SW480 (cell line): Measurements from ENCODE around the gene GNG14.
"Not testable (repeated sequence)": the region's sequence is repeated elsewhere in the genome, so short reads cannot be mapped to it uniquely, and the experiment has no call there.

Experiments used
- DNase-seq: peaks from one replicate; pipeline ENCODE4 v3.0.0-alpha.2; 2016; ENCODE audit warnings: low spot score

Gene GNG14

DNA sequence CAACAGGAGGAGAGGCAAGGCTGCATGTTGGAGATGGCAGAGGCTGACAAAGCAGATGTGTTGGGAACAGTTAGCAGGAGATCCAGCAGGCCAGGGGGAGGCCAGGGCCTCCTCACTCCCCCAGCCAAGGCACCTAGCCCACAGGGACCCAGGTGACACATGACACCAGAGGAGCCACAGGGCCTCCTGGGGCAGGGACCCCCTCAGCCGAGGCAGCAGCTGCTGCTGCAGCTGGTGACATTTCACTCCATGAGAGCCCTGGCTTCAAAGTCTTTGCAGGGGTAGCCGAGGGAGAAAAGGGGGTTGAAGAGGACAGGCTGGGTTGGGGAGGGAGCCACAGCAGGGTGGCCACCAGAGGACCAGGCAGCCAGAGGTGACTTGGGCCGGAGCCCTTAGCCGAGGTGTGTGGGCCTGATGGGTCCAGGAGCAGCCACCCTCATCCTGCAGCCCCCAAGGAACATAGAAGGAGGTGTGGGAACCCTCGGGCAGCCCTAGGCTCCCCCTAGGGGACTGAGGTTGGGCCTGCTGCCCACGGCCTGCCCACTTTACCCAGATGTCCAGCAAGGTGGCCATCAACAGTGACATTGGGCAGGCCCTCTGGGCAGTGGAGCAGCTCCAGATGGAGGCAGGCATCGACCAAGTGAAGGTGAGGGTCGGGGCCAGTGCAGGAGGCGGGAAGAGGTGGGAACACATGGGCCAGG is at the start of gene GNG14:
Gene GNG14 (plus strand): TSS at position 503 of the 701 bp plus-strand sequence. CDS start 51 bp downstream, at position 554.
- no peak for DNase-seq

DNA sequence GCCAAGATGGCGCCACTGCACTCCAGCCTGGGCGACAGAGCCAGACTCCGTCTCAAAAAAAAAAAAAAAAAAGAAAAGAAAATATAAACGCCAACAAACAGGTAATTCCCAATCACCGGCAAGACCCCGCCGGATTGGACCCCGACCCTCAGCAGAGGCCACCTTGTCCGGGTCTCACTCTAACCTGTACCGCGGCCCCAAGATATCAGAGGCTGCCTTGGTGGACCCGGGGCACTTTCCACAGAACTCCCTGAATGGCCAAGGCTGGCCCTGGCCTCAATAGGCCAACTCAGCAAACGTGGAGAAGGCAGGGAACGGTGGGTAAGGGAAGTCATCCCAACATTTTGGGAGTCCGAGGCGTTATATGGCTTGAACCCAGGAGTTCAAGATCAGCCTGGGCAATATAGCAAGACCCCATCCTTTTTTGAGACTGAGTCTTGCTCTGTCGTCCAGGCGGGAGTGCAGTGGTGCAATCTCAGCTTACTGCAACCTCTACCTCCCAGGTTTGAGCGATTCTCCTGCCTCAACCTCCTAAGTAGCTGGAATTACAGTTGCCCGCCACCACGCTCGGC is 49.1 kb upstream of the GNG14 start:
- DNase-seq = no peak

DNA sequence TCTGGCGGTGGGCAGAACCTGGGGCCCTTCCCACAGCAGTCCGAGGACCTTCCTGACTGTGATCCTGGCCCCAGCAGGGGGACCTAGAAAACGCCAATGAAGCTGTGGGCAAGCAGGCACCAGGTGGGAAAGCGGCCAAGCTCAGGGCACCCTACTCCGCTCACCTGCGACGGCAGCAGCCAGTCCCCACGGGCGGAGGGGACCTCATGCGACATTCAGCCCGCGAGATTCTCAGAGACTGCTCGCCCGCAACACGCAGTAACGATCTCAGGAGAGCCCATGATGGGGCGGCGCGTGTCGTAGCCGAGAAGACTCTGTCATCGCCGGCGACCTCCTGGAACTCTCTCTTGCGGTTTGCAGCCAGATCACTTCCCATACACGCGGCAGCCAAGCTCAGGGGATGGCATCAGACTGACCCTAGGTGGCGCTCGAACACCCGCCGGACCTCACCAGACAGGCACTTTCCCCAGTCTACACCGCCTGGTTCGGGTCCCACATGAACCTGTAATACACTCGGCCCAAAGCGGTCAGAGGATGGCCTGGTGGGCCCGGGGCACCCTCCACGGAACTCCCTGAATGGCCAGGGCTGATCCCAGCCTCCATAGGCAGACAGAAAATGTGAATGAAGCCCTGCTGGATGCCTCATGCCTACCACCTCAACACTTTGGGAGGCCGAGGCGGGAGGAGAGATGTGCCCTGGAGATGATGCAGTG is 47.7 kb upstream of the GNG14 start:
- DNase-seq = peak; percentile 54

DNA sequence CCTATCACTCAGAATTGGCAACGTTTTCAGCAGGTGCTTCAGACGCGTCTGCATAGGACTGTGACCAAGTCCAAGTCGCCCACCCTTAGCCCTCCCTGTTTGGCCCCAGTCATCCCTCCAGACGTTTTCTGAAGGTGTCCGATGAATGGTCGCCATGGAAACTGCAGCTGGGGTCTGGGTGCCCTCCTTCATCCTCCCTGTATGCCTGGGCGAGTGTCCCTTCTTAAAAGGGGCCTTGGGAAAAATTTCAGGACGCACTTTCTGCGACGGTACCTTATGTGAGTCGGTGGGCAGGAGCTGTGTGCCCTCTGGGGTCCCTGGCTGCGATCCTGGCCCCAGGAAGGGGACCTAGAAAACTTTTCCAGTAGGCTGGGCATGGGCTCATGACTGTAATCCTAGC is 46.3 kb upstream of the GNG14 start:
- DNase-seq = no peak

DNA sequence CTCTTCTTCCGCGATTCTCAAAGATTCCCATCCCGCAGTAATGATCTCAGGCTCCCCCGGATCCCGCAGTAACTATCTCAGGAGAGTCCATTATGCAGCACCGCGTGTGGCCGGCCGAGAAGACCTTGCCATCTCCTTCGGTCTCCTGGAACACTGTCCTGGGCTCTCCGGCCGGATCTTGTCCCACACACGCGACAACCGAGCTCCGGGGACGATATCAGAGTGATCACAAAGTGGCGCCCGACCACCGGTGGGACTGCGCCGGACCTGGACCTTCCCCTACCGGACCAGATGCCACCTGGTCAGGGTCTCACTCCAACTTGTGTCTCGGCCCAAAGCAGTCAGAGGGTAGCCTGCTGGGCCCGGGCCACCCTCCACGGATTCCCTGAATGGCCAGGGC is 45.3 kb upstream of the GNG14 start:
- DNase-seq = no peak

DNA sequence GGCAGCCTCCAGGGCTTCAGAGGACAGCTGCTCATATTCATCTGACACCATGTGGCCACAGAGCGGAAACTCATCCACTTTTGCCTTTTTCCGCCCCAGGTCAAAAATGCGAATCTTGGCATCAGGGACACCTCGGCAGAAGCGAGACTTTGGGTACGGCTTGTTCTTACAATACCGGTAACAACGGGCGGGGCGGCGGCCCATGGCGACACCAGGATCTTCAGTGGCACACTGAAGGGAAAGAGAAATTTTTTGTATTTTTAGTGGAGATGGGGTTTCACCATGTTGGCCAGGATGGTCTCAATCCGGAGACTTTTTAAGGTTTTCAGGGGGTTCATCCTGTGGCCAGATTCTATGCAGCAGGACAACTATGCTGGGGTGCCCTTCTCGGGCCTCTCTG is 44.1 kb upstream of the GNG14 start:
- DNase-seq = not testable (repeated sequence)

DNA sequence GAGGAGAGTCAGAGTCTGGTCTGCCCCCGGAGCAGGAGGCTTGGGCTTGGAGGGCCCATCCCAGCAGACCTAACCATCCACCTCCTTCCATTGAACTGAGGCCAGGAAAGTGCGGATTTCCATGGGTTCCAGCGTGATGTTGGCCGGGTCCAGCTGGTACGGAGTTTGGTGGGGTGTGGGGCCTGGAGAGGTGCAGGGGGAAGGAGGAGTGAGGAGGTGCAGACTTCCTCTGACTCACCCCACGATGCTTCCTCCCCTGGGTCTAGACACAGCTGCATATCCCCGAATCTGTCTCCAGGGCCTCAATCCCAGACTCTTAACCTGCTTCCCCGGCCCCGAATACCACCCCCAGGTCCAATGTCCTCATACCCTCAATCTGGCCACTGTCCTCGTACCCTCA is 41.2 kb upstream of the GNG14 start:
- no peak for DNase-seq

DNA sequence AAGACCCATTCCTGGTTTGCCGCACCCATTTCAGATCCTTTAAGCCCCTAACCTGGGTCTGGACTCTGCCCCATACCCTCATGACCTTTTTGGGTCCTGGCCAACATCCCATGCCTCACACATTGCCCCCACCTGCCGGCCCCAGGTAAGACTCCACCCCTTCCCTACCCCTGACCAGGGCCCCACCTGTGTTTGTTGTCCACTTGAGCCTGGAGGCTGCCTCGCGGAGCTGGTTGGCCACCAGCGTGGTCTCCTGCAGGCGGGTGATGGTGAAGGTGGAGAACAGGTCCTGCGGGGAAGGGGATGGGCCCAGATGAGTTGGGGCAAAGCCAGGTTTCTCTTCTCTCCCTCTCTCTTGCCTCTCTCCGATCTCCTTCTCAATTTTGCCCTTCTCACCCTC is 40.8 kb upstream of the GNG14 start:
- no peak for DNase-seq

DNA sequence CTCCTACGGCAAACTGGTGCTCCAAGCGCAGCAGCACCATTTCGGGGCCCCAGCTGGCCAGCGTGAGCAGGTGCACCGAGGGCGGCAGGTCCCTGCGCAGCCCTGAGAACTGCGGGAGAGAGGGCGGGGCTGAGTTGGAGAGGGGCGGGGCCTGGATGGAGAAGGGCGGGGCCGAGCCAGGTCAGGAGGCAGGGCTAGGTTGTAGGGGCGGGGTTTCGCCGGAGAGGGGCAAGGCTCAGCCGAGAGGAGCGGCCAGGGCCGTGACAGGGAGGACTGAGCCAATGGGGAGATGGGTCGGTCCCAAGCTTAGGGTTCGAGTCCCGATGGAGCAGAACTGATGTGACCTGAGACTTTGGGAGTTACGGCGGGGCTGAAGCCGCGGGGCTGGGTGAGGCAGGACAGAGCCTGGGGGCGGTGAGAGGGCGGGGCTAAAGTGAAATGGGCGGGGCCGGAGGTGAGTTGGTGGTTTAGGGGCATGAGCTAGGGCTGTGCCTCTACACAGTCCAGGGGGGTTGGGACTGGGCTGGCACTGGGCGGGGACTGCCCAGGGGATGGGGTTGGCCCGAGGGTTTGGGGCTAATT is 40.2 kb upstream of the GNG14 start:
- DNase-seq = no peak

DNA sequence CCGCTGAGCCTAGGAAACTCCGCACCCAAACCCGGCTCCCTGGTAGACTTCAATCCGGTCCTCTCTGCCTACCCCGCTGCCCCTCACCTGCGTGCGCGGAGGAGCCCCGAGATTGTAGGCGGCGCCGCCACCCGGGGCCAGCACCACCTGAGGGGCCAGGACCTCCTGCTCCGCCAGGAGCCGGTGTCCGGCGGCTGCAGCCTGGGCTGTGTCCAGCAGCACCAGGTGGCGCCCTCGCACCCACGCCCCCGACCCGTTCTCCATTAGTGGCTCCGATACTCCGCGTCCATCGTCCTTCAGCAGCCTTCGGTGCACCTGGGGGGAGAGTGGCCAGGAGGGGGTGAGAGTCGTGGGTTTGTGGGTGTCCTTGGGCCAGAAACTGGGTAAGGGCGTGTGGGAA is 39.7 kb upstream of the GNG14 start:
- DNase-seq = no peak

DNA sequence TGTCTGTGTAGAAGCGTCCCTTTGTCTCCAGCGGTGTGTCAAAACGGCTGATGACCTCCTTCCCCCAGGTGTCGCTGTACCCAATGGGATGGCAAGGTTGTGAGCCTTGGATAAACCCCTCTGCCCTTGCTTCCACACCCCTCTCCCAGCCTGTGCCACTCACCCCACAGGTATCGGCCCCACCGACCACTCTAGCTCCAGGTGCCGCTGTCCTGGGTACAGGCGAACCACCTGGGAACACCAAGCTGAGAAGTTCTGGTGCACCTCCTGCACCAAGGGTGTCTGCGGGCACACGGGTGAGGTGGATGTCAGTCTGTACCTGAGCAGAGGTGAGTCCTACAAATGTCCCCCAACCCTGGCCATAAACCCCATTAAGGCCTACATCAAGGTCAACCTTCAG is 37.9 kb upstream of the GNG14 start:
- no peak for DNase-seq

DNA sequence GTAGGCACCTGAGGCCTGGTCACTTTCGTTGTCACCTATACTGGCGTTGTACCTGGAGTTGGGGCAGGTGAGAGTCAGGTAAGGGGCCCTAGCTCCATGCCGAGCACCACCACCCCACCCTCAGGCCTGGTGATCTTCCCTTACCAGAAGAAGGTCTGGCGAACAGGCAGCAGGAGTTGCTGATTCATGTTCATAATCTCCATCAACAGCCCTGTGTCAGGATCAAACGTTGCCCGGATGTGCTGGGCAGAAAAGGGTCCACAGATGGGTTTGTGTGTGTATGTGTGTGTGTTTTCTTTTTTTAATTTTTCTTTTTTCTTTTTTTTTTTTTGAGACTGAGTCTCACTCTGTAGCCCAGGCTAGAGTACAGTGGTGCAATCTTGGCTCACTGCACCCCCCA is 35.6 kb upstream of the GNG14 start:
- DNase-seq = no peak

DNA sequence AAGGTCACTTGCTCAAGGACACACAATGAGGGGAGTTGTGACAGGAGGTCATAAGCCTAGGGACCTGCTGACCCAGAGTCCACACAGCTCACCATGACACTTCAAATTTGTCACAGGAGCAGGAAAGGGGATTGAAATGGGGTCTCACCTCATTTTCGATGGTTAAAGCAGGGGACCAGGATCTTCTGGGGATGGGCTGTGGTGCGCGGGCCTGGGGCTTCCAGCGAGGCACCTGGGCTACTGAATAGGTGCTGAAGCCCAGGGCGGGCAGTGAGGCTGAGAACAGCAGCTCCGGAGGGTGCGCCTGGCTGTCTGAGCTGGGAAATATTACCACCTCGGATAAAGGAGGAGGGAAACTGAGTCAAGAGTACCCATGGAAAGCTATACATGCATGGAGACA is 32.3 kb upstream of the GNG14 start:
- no peak for DNase-seq

DNA sequence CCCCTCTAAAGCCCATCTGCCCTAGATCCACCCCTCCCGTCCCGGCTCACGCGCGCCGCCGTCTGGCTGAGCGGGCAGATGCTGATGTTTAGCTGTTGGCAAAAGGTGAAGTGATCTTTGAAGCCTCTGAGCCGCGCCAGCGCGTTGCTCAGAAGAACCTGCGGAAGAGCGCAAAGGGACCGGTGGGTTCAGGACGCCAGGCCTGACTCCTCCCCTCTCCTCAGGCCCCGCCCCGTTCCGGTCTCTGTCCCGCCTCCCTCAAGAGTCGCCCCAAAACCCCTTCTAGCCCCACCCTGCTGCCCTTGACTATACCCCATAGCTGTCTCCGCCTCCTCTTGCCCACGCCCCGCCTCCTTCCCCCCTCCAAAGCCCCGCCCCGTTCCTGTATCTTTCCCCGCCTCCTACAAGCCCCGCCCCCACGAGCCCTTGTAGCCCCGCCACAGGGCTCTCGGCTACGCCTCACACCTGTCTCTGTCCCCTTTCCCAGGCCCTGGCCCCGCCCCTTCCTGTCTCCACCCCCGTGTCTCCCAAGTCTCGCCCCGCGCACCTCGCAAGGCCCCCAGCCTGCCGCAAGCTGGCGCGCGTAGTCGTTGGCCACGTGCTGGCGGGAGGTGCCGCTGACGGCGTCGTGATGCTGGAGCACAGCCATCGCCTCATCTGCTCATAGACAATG is 30.8 kb upstream of the GNG14 start:
- DNase-seq = no peak

DNA sequence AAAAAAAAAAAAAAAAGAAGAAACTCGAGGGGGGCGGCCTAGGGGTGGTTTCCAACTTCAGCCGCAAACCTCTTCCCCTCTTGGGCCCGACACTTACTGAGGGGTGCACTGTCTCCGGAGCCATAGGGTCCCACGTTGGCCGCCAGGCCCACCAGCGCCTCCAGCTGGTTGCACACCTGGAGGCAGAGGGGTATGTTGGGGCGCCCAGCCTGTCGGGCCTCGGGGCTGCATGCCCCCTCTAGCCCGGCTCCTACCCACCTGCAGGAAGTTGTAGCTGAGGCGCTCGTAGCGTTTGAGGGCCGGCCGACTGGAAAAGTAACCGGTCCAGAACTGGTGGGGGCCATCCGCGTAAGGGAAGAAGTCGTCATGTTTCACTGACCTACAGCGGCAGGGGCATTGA is 29.8 kb upstream of the GNG14 start:
- DNase-seq = no peak

DNA sequence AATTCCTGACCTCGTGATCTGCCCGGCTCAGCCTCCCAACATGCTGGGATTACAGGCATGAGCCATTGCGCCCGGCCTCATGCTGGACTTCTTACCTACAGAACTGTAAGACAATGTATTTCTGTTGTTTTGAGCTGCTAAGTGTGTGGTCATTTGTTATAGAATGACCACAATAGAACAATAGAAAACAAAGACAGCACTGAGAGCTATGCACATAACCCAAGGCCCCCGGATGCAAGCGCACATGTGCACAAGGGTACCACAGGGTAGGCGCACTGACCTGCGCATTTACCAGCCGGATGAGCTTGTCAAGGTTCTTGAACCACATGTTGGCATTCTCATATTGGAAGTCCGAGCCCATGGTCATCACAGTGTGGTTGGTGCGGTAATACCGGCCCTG is 26.8 kb upstream of the GNG14 start:
- no peak for DNase-seq

DNA sequence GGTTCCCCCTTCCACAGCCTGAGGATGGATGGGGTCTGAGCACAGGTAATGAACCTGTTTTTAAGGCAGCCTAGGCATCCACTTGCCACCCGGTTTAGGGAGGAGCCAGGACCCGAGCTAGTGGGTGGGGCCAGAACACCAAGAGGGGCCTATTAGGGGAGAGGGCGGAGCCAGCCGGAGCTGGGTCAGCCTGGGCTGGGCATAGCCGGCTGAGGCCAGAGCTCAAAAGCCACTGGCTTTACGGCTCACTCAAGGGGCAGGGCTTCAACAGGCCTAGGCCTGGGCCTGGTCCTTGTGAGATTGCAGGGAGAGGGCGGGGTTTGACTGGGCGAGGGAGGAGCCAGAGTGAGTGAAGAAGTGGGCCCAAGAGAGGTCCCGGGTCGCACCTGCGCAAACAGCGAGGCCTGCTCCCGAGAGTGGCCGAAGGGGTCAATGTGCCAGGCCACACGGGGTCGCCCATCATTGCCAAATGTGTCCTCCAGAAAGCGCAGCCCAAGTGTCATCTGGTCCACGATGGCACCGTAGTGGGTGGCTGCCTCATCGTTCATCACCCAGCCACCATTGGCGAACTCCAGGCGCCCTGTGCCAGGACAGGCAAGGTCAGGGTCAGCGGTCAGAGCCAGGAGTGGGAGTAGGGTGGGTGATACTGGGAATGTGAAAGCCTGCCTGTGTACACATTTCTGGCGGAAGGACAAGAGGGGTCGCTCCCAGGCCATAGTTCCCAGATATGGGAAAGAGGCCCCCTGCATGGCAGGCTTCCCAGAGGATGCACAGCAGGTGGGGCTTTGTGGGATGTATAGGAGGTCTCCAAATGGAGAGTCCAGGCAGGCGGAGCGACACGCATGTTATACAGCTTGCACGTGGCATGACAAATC is 23.2 kb upstream of the GNG14 start:
- peak; percentile 22 for DNase-seq

DNA sequence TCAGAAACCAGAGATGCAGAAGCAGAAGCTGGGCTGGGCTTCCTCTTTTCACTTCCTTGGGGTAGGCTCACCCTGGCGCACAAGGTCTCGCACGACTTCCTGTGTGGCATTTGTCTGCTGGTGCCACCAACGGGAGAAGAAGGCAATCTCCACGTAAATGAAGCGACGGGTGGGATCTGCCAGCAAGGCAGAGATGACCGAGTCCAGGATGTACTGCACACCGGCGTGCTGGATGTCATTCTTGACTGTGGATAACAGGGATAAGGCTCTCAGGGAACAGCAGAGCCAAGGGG is 22.6 kb upstream of the GNG14 start:
- DNase-seq = no peak

DNA sequence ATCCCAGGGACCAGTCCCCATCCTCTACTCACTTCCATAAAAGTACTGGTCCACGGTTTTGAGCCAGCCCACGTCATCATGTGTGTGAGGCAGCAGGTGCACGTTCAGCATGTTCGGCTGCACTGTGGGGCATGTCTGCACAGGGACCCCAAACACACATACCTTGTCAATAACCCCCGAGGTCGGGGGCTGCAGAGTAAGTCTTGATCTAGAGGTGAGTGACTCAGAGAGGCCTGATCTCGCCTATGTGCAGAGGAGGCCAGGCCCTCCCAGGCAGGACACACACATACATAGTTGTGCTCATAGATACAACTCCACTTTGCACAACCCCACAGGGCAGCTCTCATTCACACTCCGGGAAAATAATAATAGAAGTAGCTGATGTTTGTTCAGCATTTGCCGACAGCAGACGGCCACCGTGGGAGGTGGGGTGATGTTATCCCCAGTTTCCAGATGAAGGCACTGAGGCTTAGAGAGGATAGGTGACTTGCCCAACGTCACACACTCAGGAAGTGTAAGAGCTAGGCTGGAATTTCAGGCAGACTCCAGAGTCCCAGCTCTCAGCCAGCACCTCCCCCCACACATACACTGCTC is 22.0 kb upstream of the GNG14 start:
- no peak for DNase-seq

DNA sequence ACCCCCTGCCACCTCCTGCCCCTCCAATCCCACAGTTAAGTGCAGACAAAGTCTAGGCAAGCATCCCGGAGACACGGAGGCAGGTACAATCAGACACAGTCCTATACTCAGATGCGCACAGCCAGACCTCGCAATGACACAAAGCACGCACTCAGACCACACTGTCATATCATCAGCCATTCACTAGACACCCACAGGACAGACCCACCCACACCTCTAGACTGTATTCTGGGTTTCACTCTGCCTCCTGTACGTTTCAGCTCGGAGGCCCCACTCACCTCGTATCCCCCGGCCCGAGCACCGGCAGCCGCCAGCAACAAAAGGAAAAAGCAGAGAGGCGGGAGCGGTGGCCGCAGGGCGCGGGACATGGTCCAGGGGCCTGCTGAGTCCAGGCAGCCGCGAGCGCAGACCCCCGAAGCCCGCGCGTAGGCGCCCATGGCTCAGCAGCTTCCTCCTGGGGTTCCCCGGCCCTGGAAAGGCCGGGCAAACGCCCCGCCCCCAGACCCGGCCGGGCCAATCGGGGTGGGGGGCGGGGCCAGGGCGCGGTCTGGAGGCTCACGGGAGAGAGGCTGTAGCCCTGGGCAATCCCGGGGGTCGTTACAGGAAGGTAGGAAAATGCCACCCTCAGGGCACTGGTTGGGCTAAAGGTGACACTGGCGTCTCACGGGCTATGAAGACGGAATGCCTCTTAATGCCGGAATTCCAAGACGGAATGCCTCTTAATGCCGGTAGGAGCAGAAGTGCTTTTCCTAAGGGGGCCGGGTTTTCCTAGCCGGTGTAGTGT is 21.3 kb upstream of the GNG14 start, which contains the start of the genes MAN2B1 and WDR83:
Gene MAN2B1 (minus strand): TSS at position 478 of the 784 bp plus-strand sequence. CDS start 41 bp downstream, at position 437.
Gene WDR83 (plus strand): TSS at position 543 of the 784 bp plus-strand sequence. CDS start 2,984 bp downstream, outside the sequence.
- peak; percentile 52 for DNase-seq
